ENCODE data around the gene ARL14.

Gene ARL14

DNA sequence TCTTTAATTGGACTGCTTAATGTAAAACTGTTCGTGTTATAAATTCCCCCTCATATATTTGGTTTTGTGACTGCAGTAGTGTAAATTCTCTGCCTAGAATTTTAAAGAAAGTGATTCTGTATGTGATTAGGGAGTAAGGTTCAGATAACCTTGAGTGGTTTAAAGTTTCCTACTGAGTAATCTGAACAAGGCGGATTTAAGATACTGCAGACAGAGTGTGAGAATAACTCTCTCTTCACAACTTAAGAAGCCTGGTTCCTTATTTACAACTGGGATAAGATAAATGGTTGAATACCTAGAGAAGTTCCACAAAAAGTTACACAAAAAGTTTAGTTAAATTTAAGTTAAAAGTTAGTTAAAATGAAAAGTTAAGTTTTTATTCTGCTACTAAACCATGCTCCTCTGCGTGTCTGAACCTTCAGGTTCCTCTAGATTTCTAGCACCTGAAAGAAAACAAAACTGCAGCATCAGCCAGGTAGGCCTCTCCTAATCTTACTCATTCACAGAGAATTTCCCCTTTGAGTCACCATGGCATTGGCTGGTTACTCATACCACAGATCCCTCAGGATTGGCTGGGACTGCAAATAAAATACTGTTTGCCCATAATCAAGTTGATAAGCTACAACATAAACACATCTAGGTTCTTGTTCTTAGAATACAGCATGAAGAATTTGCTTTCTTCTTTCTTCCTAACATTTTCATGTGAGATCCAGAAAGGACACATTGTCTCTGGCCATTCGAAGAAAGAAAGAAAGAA lies at the start of gene ARL14:
ARL14 (plus strand) TSS at position 614 of the 757 bp plus-strand sequence. CDS start 187 bp downstream, outside the sequence.
- no peak for DNase-seq

DNA sequence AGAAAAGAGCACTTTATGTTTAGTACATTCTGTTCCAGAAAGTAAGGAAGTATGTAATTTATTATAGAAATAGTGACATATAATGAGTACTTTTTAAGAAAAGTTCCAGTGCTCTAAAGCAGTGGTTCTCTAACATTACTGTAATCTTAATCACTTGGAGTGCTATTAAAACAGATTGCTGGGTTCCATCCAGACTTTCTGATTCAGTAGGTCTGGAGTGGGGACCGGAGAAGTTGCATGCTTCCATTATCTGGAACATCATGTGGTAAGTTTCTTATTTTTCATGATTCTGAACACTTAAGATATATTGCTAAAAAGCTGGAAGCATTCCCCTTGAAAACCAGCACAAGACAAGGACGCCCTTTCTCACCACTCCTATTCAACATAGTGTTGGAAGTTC lies 47.5 kb upstream of the ARL14 start:
- no peak for DNase-seq

DNA sequence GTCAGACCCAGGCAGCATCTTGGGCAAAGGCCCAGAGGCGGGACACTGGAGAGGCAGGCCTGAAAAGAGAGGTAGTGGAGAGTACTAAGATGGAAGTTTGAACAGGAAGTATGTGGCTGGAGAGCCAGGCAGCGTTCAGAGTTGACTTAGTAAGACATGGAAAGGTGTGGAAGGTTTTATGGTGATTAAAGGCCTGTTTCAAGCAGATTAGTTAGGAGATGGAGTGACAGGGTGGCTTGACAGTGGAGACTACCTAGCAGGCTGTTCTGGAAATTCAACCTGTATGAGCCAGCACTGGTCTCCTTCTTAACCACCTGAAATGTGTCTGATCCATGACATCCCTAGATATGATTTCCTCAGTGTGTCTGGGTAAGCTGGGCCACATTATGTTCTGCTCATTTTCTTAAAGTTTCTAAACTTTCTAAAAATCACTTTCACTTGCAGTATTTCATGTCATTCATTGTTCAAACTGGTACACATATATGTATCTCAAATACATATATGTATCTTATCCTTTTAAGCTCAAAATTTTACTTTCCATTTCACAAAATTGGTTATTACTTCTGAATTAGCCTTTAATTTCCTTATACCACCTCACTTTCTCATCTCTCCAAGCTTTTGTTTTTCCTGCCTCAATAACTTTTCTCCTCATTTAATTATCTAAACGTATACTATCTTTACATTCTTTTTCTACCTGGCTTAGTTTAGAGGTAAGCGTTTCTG lies 43.4 kb upstream of the ARL14 start:
- DNase-seq = no peak

DNA sequence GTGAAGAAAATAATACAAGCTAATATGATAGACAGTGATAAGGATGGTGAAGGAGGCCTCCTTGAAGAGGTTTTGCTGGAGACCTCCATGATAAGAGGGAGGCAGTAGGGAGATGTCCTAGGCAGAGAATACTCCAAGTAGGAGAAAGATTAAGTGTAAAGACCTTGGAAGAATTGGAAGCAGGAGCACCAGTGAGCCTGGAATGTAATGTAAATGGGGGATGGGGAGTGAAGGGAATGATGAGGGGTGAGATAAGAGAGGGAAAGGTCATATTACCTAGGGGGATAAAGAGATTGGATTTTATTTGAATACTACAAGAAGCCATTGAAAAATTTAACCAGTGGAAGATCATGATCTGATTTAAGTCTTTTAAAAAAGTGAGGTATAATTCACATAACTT lies 41.7 kb upstream of the ARL14 start:
- DNase-seq = no peak

DNA sequence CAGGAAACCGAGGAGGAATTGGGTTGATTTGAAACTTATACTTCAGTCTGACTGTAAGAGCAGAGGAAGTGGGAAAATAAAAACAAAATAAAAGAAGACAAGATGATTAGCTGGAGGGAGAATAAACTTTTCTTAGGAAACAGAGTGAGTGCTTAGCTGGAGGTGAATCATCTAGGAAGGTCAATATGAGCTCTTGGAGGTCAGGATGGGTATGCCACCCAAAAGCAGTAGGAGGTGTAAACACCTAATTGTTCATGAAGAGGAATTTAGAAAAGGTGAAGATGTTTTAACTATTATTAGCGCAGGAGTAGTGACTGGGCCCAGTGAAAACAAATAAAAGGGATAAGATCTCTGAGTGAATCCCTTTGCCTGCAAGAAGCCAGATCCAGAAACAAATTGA lies 39.9 kb upstream of the ARL14 start:
- no peak for DNase-seq

DNA sequence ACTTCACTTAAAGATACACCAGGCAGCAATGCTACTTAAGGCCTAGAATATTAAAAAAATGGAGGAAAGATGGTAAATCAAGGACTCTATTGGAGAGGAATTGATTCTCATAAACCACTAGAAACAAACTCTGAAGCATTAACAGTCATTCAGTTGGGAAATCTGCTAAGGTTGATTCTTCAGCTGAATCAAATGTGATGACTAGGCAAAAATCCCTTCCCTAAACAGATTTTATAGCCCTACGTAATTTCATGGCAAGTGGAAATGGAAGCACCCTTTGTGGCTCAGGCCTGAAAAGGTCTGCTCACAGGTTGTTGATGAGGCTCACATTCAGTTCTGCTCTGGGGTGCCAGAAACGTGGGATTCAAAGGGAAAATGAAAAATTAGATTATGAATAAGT lies 38.8 kb upstream of the ARL14 start:
- DNase-seq = no peak

DNA sequence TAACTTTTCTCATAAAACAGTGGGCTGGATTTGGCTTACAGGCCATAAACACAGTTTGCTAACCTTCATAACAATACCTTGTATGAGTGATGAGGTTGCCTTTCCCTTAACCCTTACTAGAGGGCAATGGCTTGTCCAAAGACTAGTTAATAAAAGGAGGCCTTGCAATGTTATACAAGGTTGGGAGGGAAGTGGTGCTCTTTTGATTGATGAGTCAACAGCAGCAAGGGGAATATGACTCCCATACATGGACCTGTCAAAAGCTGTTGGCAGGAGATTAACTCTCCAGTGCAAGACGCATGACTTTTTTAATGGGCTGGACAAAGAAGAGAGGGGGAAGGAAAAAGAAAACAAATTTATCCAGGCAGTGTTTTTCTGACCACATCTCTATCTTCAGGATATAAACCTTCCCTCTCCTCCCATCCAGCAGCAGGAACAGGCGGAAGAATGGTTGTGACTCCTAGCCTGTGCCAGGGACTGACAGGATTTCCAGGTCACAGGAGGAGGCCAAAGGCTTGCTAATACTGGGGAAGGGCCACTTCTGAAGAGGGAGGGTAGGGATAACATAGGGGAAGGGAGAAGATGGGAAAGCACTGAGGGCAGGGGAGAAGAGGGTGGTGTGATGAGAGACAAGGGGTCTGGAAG lies 35.2 kb upstream of the ARL14 start:
- DNase-seq = no peak

DNA sequence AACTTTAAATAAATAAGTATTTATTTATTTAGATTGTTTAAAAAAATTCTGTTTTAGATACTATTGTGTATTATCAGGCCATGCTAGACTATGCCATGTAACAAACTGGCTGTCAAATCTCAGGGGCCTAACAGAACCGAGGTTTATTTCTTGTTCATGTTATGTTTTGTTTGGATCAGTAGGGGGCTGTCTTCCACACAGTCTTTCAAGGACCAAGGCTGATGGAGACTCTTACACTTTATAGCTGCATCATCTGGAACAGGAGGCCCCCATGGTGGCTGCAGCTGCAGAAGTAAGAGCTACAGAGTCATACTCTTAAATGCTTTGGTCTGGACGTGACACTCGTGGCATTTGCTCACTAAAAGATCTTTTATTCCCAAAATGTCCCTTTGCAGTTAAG lies 33.0 kb upstream of the ARL14 start:
- DNase-seq = no peak

DNA sequence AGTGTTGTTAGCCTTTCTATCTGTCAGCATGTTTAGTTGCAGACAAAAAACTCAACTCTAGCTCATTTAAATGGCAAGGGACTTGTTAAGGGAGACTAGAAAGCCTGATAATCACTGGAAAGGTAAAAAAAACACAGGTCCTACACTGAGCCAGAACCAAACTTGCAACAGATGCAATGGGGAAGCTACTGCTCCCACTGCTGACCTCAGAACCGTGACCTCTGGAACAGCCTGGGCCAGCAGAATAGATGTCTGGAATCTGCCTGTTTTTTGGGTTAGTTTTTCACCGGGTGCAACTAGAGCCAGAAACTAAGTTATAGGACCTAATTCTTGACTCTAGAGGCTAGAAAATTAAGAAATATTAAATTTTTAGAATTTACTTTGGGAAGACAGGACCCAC lies 32.5 kb upstream of the ARL14 start:
- DNase-seq = no peak

DNA sequence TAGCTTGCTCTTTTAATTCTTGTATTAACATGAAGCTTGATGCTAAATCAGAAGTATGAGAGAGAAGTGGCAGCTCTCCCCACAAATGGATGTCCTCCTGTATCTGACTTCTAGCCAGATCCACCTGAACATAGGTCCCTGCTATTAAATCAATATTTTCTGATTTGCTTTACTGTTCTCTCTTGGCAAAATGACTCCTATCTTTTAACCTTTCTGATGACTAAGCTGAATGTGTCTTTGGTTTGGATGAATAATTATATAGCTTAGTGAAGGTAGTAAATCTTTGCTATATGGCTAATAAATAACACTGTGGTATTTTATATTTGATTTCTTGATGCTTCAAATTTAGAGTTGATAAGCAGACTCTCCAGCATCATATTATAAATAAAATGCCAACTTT lies 28.3 kb upstream of the ARL14 start:
- DNase-seq = no peak

DNA sequence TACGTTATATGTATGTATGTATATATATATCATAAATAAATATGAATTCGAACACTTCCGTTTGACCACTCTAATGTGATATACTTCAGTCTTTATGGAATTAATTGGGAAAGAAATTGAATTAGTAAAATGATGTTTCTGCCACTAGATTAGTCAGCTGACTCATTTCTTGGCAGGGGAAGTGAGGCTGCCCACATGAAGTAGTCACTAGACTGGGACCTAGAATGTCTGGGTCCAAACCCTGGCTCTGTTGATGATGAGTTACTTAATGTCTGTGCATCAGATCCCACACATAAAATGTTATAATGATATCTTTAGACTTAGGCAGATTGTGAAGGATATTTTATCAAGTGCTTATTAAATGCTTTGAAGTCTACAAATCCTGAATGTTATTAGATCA lies 27.4 kb upstream of the ARL14 start:
- DNase-seq = no peak

DNA sequence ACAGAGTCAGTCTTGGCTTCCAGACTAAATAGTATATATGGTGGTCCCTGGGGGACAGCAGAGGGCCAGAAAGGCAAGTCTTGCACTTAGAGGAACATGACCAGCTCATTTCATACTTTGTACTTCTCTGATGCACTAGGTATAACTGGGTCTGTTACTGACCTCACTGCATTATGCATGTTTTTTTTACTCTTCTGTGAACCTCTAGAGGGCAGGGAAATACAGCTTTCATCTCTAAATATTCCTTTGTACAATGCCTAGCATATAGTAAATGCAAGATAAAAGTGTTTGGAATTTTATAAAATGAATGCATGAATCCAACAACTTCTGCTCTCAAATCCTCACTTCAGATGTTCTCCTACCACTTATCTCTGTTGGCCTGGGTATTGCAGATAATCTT lies 23.4 kb upstream of the ARL14 start:
- no peak for DNase-seq

DNA sequence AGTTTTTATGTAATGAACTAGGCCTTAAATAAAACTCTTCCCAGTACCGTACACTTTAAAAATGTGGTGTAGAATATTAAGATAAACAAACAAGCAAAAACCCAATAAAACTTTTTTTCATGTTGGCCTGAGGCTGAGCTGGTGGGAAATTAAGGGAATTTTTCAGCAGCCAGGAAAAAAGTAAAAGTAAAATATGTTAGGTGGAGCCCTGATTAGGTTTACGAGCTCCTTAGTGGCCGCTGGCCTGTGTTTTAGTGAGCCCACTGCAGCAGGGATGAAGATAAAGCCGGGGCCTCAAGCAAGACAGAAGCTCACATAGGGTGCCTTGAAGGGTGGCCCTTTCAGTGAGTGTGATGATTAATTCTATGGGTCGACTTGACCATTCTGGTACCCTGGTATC lies 16.1 kb upstream of the ARL14 start:
- no peak for DNase-seq

DNA sequence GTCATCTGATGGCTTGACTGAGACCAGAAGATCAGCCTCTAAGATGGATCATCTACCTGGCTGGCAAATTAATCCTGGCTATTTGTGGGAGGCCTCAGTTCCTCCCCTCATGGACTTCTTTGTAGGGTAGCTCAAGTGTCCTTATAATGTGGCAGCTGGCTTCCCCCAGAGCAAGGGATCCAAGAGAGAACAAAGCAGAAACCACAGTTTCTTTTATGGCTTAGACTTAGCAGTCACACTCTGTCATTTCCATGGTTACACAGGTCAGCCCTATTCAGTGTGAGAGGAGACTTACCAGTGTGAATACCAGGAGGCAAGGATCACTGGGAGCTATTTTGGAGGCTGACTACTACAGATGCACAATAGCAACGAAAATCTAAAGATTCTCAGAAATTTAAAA lies 15.3 kb upstream of the ARL14 start:
- DNase-seq = no peak

DNA sequence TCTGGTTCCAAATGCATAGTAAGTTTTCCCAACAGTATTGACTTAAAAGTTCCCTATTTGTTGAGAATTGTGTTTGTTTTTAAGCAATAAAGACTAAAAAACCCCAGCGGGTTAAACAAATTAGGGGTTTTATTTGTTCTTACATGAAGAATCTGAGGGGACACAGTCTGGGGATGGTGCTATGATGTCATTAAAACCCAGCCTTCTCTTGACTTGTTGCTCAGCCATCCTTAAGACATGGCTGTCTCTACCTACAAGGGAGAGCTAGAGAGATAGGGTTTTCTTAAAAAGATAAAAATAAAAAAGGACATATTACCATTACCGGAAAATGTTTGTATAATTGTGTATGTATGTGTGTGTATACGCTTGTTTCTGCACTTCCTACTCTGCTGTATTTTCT lies 11.7 kb upstream of the ARL14 start:
- DNase-seq = no peak

DNA sequence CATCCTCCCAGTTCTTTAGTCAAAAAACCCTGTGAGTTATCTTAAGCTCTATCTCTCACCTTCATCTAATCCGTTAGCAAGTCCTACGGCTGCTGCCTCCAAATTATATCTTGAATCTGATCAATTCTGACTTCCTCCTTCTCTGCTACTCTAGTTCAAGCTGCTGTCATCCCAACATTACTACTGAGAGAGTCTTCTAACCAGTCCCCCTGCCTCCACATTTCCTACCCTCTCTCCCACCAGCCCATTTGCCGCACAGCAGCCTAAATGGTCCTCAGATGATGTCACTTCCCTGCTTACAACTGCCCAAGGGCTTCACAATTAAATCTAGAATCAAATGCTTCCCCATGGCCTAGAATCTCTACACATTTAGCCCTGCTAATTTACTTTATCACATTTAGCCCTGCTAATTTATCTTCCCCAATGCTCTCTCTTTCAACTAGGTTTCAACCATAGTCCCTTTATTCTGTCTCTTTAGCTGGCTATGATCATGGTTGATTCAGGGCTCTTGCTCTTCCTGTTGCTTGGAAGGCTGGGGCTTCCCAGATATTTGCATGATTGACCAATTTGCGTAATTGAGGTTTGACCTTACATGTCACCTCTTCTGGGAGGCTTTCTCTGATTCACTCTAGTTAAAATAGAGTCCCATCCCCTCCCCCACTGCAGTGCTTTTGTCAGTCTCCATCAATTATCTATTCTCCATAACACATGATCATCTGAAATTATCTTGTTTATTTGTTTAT lies 11.0 kb upstream of the ARL14 start:
- no peak for DNase-seq

DNA sequence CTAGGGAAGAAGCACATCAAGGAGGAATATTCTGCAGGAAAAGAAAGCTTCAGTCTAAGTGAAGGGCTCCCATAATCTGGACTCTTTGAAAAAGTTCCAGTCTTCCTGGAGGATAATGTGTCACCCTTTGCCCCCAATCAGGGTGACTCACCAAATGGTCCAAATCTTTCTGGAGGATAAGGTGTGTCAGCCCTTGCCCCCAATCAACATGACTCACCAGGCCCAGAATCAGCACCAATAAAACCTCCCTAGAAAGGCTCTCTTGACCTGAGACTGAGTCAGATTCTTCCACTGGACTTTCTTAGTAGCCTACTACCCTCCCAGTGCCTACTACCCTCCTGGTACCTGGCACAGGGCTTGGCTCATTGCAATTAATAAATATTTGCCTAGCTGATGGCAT lies 9.5 kb upstream of the ARL14 start:
- DNase-seq = no peak

DNA sequence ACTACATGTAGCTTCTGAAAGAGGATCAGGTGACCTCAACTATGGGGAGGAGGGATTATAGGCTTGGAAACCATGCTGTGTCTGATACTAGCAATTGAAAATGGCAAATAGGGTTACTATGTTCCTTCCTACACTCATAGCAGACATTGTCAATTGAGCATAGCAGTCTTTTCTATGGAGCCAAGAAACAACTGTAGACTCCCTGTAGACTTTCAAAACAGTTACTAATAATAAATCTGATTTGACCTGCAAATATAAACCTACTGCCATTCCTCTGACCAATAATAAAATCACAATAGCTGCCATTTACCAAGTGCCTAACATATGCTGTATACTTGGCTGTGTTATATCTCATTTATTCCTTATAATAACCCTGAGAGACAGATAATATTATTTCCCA lies 8.5 kb upstream of the ARL14 start:
- no peak for DNase-seq

DNA sequence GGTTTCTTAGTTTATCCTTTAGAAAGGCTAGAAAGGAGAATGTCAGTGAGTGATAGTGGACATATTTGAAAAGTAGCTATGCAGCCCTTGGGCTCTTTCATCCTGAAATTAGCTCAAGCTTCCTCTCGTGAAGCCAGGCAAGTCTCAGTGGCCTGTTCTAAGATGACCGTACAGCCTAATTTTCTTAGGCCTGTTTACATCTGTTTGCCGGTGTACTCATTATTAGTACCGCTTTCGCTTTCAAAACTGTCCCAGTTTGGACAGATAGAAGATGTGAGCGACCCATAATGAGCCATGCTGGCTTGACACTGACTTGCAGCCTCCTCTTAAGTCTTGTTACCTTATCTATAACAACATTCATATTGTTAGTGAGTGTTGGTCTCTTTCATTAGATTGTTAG lies 5.7 kb upstream of the ARL14 start:
- DNase-seq = no peak

DNA sequence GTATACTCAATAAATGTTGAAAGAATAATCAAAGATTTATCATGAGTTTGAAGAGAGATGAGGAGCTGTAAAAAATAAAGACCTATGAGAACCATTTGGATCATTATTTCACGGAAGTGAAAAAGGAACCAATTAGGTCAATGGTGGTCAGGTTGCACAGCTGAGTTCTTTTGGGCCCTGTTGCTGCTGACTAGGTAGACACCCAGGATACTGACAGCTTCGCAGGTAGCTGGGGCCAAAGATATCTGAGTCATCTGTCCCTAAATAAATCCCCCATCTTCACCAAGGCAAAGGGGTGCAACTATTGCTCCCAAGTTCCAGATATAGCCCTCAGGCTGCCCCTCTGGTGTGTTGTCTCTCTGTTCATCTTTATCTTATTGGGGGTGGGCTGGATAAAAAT lies 5.0 kb upstream of the ARL14 start:
- DNase-seq = no peak

DNA sequence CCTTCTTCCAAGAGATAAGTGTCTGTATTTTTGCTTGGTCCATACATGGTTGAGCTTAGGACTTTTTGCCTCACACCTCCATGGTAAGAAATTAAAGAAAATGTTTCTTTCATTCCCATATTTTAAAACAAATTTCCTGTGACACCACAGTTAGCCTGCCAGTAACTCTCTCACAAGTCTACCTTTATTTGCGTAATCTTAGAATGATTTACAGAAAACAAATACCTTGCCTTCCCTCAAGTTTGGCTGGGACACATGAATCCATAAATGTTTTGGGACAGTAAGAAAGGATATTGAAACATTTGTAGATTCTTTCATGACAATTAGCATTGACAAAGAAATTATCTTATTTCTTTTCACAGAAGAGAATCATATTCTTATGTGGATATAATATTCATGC lies 3.8 kb upstream of the ARL14 start:
- DNase-seq = no peak

DNA sequence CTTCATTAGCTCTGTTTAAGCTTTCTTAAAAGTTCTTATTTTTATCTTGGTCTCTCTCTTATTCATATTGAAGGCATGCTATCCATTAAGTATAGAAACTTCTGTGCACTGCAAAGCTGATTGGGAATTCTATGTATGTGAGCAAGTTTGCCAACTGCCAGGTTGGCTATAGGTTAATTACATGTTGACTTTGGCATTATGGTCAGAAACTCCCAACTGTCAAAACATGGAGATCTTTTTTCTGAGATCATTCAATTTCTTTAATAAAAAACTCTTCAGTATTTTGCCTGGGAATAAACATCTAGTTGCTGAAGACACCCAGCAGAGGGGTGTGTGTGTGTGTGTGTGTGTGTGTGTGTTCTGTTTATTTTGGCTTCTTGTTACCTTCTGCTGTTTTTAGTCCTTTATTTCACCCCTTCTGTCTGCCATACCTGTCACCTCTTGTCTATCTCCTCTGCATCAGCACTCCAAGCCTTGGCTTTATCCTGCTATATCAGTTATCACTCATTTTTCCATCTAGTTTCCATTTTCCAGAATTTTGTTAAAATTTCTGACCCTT lies 1.3 kb upstream of the ARL14 start:
- no peak for DNase-seq

DNA sequence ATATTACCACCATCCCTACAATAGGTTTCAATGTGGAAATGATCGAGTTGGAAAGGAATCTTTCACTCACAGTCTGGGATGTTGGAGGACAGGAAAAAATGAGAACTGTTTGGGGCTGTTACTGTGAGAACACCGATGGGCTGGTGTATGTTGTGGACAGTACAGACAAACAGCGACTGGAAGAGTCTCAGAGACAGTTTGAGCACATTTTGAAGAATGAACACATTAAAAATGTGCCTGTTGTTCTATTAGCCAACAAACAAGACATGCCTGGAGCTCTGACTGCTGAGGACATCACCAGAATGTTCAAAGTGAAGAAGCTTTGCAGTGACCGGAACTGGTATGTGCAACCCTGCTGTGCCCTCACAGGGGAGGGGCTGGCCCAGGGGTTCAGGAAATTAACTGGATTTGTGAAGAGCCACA lies 510 bp downstream of the ARL14 start:
- no peak for DNase-seq

Measured in SHP77 (cell line).